GM12878 (cell line): ENCODE data around the gene SMARCAL1. TPM values are rescaled to one million over a fixed set of nuclear protein-coding genes. Genes with fewer than 3 reads are reported as not detected.

Source experiments
- CBX3 ChIP-seq: fragments of 200-600 bp; sonication (generic); IDR thresholded peaks from 2 replicates; pipeline ENCODE4 v1.6.1; 2016; ENCODE audit warnings: low read depth, borderline replicate concordance
- E4F1 ChIP-seq: fragments of 450-650 bp; IDR thresholded peaks from 2 replicates; pipeline ENCODE4 v1.6.1; 2018; ENCODE audit warnings: borderline replicate concordance, mild to moderate bottlenecking; ENCODE audit not compliant: partially characterized antibody
- NFYB ChIP-seq: IDR thresholded peaks from 2 replicates; pipeline ENCODE4 v1.6.1; 2011; ENCODE audit warnings: low read depth, mild to moderate bottlenecking, low read length, improper control_type of control experiment, moderate library complexity; ENCODE audit not compliant: insufficient read depth
- REST ChIP-seq: IDR thresholded peaks from 2 replicates; pipeline ENCODE4 v1.6.1; 2012; ENCODE audit warnings: mild to moderate bottlenecking, low read depth, low read length
- polyA plus RNA-seq, 11 experiments: library from polyadenylated mRNA; depleted of rRNA in 4 of 11; unstranded in 6 of 11; stranded (reverse) in 5 of 11; fragments of >200 nt; fragmentation: Nextera tagmentation in 4 of 11; fragmentation: Illumina TruSeq in 1 of 11; extraction: Ambion mirVana in 4 of 11; extraction: Trizol in 1 of 11; gene quantifications; 1 replicate in 1 of 11; 2 replicates in 10 of 11; pipeline versions ENCODE4 v1.2.1 to v1.2.3, GENCODE V29; 2011 to 2016; ENCODE audit warnings: inconsistent platforms in 2 of 11, missing spikeins in 2 of 11, low read depth in 1 of 11
- total RNA-seq, 4 experiments: library from RNA; depleted of rRNA in 3 of 4; stranded (reverse); fragments of >200 nt in 3 of 4; fragmentation: Illumina TruSeq in 1 of 4; extraction: Trizol in 1 of 4; gene quantifications; 2 replicates each; pipeline versions ENCODE4 v1.2.1 to v1.2.3, GENCODE V29; 2013 to 2021
- TF ChIP-seq, protein P1 (sequence below): IDR thresholded peaks from 2 replicates; pipeline ENCODE4 v1.6.1; 2011; ENCODE audit warnings: borderline replicate concordance, low read depth, mild to moderate bottlenecking, moderate library complexity, mixed read lengths, low read length; ENCODE audit not compliant: insufficient read depth; ENCODE audit errors: extremely low read length

SMARCAL1 gene
- total and polyA plus RNA-seq, 10 of the 15 experiments (the other 5 are each of a cell fraction or from before 2014, with no cell fraction given) = 10.8 to 32.9 (median 21.8) TPM

GRCh38 chr2:216475767-216476166 is 63.5 kb downstream of the SMARCAL1 start (continued):
- TF ChIP-seq REST (no peak), CBX3 (no peak), NFYB (no peak), E4F1 (no peak)
- TF ChIP-seq, protein P1, sequence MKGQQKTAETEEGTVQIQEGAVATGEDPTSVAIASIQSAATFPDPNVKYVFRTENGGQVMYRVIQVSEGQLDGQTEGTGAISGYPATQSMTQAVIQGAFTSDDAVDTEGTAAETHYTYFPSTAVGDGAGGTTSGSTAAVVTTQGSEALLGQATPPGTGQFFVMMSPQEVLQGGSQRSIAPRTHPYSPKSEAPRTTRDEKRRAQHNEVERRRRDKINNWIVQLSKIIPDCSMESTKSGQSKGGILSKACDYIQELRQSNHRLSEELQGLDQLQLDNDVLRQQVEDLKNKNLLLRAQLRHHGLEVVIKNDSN = no peak
